ENCODE measurements around the gene CD7.

The CD7 gene

DNA sequence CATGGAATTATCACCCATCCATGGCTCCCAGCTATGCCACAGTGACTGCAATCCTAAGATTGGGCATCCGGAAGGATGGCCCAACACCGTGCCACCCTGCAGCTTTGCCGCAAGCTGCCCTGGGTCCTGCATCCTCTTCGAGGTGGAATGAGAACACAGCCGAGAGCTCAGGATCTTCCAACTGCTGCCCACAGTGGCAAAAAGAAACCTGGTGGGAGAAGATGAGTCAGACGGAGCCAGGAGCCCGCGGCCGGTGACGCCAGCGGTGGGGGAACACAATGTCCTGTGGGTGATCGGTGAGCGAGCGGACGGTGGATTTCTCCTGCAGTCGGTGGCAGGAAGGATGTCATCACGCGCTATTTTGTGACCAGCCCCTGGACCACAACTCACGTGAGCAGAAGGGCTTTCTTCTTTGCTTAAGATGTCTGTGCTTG, 20.1 kb downstream of the CD7 start:
- Histone ChIP-seq H3K27ac (ENCODE audit: low read length) (no peak overlapping the region), H3K9ac (ENCODE audit: low read length) (no peak overlapping the region), H3K4me3 (ENCODE audit: low read length) (no peak overlapping the region)

DNA sequence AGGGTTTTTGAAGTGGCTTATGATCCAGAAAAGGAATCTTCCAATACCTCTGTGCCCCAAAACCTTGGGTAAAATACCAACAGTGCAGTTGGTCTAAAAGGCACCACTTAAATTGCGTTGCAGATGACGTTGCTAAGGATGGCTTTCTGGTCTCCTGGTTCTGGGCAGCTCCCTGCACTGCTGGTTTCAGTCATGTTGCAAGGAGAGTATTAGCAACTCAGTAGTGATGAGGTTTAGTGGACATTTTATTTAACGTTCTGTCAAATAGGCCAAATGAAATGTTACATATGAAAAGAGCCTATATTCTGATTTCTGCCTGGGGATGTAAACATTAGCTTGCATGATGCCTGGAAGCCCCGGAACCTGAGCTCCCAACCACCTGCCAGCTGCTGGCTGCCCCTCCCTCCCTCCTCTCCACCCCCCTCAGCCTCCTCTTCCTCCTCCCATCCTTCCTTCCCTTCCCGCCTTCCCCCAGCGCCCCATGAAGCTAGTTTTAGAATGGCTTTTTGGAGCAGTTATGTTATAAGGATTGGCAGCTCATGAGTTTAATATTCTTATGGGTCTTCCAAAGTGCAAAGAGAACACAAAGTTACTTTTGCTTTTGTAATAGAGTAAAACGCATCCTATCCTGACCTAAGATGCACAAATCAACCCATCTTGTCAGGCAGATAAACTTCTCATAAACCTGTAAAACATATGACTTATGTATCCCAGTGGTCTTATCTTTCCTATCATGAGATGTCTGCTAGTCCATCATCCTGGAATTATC, 20.7 kb downstream of the CD7 start:
- no peak overlapping the region for H3K4me3 ChIP-seq (ENCODE audit: low read length)

More for the DNA sequence above, 20.1 kb downstream of the CD7 start:
- Histone ChIP-seq H3K27me3 (ENCODE audit: control insufficient read depth, insufficient read depth, low read length) (peaks cover 31% of the 10 kb centered on the region), H3K36me3 (ENCODE audit: control insufficient read depth, low read depth, low read length) (no peaks in the 10 kb centered on the region), H3K9me3 (ENCODE audit: control insufficient read depth, low read depth, low read length) (no peaks in the 10 kb centered on the region), H3K4me1 (ENCODE audit: control insufficient read depth, low read depth, low read length) (peaks cover 4% of the 10 kb centered on the region)

DNA sequence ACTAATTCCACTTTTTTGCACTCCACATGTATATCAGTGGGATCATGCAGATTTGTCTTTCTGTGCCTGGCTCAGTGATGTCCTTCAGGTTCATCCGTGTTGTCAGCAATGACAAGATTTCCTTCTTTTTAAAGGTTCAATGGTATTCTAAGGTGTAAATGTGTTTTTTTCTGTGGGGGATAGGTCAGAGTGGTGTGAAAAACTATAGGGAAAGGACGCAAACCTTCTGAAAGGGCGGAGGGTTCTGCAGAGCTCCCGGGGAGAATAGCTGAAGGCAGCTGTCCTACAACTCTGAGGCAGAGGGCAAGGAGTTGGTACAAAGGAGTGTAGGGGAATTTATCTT, 22.0 kb downstream of the CD7 start:
- Histone ChIP-seq H3K4me1 (ENCODE audit: control insufficient read depth, low read depth, low read length) (peaks cover 4% of the 10 kb centered on the region), H3K27ac (ENCODE audit: low read length) (no peak overlapping the region)

More for the DNA sequence above, 20.7 kb downstream of the CD7 start:
- Histone ChIP-seq H3K27ac (ENCODE audit: low read length) (no peak overlapping the region), H3K27me3 (ENCODE audit: control insufficient read depth, insufficient read depth, low read length) (peaks cover 31% of the 10 kb centered on the region), H3K9ac (ENCODE audit: low read length) (no peak overlapping the region), H3K4me1 (ENCODE audit: control insufficient read depth, low read depth, low read length) (peaks cover 4% of the 10 kb centered on the region), H3K36me3 (ENCODE audit: control insufficient read depth, low read depth, low read length) (no peaks in the 10 kb centered on the region), H3K9me3 (ENCODE audit: control insufficient read depth, low read depth, low read length) (no peaks in the 10 kb centered on the region)

DNA sequence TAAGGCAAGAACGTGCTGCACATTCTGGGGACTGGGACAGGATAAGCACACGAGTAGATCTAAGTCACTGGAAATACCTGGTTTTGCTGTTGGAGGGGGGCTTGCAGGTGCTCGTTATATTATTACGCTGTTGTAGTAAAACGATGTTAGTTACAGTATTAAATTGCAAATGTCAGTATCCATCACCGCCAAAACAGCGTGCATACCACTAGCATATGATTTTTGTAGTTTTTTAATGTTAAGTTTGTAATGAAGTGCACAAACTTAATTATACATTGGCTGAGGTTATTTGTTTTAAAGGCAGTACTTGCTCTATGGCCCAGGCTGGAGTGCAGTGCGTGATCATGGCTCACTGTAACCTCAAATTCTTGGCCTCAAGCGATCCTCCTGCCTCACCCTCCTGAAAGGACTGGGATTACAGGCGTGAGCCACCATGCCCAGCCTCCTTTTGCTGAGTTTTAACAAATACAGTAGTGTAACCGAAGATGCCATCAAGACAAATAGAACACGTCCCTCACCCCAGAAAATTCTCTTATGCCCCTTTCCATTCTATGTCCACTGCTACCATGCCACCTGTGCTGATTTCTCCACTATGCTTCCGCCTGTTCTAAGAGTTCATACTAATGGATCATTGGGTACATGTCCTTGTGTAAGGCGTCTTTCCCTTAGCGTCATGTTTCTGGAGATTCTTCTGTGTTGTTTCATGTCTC, 23.2 kb downstream of the CD7 start:
- Histone ChIP-seq H3K27me3 (ENCODE audit: control insufficient read depth, insufficient read depth, low read length) (peaks cover 31% of the 10 kb centered on the region), H3K27ac (ENCODE audit: low read length) (no peak overlapping the region), H3K9me3 (ENCODE audit: control insufficient read depth, low read depth, low read length) (no peaks in the 10 kb centered on the region), H3K4me1 (ENCODE audit: control insufficient read depth, low read depth, low read length) (peaks cover 4% of the 10 kb centered on the region), H3K4me3 (ENCODE audit: low read length) (peak overlapping the region; percentile 67), H3K9ac (ENCODE audit: low read length) (peak overlapping the region; percentile 38), H3K36me3 (ENCODE audit: control insufficient read depth, low read depth, low read length) (no peaks in the 10 kb centered on the region)

More for the DNA sequence above, 22.0 kb downstream of the CD7 start:
- Histone ChIP-seq H3K4me3 (ENCODE audit: low read length) (no peak overlapping the region), H3K36me3 (ENCODE audit: control insufficient read depth, low read depth, low read length) (no peaks in the 10 kb centered on the region), H3K9ac (ENCODE audit: low read length) (no peak overlapping the region), H3K27me3 (ENCODE audit: control insufficient read depth, insufficient read depth, low read length) (peaks cover 31% of the 10 kb centered on the region), H3K9me3 (ENCODE audit: control insufficient read depth, low read depth, low read length) (no peaks in the 10 kb centered on the region)

DNA sequence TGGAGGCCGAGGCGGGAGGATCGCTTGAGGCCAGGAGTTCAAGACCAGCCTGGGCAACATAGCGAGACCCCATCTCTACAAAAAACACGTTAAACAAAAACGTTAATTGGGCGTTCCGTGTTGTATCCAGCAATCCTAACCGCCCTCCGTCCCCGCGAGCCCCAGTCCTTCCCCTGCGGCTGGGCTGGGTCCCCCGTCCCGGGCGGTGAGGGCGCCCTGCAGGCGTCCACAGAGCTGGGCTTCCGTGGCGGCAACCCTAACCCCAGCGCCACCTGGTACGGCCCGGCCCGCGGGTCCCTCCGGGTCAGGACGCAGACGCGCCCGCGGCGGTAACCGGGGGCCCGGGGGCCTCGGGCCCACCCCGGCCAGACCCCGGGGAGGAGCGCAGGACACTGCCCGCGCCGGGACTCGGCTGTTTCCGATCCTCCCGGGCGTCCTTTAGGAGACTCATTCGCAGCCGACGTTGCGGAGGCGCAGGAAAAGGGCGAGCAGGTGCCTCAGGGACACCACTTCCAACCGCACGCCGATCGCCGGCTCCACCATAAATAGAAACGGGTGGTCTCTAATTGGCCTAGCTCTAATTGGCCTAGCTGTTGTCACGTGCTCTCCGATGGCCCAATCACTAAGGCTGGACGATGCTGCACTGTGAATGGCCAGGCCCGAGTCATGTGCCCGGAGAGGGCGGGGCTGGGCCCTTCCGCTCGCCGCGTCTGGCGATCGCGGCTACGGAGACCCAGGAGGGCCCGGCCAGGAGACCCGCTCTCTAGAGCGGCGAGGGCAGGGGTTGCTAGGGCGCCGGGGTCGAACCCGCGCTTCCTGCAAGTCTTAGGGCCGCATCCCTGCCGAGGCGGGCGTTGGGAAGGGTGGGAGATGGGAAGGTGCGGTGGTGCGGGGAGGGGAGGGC, 24.9 kb downstream of the CD7 start:
- peaks cover 4% of the 10 kb centered on the region for H3K4me1 ChIP-seq (ENCODE audit: control insufficient read depth, low read depth, low read length)
- H3K27ac ChIP-seq (ENCODE audit: low read length): no peak overlapping the region
- no peaks in the 10 kb centered on the region for H3K9me3 ChIP-seq (ENCODE audit: control insufficient read depth, low read depth, low read length)
- peaks cover 27% of the 10 kb centered on the region for H3K27me3 ChIP-seq (ENCODE audit: control insufficient read depth, insufficient read depth, low read length)
- peak overlapping the region; percentile 63 for H3K9ac ChIP-seq (ENCODE audit: low read length)
- peak overlapping the region; percentile 75 for H3K4me3 ChIP-seq (ENCODE audit: low read length)
- H3K36me3 ChIP-seq (ENCODE audit: control insufficient read depth, low read depth, low read length): no peaks in the 10 kb centered on the region

DNA sequence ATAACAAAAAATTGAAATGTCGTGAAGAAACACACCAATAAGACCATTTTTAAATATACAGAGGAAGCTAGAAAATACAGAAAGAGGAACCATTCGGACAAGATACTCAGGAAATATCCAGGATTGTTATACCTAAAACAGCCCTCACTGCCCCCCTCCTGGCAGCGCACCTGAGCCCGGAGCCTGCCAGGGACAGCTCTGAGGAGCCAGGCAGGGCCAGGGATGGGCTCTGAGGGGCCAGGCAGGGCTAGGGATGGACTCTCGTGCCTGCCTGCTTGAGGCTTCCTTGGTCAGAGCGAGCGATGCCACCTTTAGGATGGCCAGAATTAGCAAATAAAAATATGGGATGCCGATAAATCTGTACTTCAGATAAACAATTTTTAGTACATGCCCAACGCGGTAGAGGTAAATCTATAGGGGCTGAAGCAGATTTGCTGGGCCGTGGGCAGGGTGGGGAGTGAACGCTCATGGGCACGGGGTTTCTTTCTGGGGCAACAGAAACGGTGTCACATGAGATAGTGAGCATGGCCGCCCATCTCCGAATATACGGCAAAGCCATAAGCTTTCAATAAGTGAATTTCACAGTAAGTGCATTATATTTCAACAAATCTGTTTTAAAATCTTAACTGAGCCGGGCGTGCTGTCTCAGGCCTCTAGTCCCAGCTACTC, 25.7 kb downstream of the CD7 start:
- Histone ChIP-seq H3K27ac (ENCODE audit: low read length) (no peak overlapping the region), H3K27me3 (ENCODE audit: control insufficient read depth, insufficient read depth, low read length) (peaks cover 19% of the 10 kb centered on the region), H3K9ac (ENCODE audit: low read length) (peak overlapping the region; percentile 63), H3K4me1 (ENCODE audit: control insufficient read depth, low read depth, low read length) (no peaks in the 10 kb centered on the region), H3K9me3 (ENCODE audit: control insufficient read depth, low read depth, low read length) (no peaks in the 10 kb centered on the region), H3K4me3 (ENCODE audit: low read length) (peak overlapping the region; percentile 75), H3K36me3 (ENCODE audit: control insufficient read depth, low read depth, low read length) (no peaks in the 10 kb centered on the region)

DNA sequence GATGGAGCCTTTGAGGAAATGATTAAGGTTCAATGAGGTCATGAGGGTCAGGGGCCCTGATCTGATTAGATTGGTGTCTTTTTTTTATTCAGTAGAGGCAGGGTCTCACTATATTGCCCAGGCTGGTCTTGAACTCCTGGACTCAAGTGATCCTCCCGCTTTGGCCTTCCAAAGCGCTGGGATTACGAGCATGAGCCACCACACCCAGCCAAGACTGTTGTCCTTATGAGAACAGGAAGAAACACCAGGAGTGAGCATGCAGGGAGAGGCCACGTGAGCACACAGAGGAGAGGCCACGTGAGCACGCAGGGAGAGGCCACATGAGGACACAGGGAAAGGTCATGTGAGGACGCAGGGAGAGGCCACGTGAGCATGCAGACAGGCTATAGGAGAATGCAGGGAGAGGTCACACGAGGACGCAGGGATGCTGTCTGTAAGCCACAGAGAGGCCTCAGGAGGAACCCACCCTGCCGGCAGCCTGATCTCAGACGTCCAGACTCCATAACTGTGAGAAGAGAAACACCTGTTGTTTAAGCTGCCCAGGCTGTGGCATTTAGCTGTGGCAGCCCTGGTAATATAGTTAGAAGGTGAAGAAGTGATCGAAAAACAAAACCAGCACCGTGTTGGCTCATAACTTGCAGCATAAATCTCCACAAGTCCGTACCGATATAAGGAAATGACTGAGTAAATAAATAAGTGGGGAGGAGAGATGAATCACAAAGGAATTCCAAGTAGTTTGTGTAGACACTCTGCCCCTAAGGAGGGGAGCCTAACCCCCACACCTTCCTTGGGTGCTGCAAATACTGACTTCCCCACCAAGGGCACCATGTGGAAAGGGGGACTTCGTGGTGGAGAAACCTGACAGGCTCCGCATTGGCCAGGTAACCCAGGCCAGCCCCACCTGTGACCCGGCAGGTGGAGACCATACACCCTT, 29.3 kb downstream of the CD7 start:
- Histone ChIP-seq H3K27me3 (ENCODE audit: control insufficient read depth, insufficient read depth, low read length) (no peaks in the 10 kb centered on the region), H3K36me3 (ENCODE audit: control insufficient read depth, low read depth, low read length) (no peaks in the 10 kb centered on the region), H3K4me1 (ENCODE audit: control insufficient read depth, low read depth, low read length) (no peaks in the 10 kb centered on the region), H3K27ac (ENCODE audit: low read length) (no peak overlapping the region), H3K9me3 (ENCODE audit: control insufficient read depth, low read depth, low read length) (no peaks in the 10 kb centered on the region), H3K9ac (ENCODE audit: low read length) (no peak overlapping the region), H3K4me3 (ENCODE audit: low read length) (no peak overlapping the region)

DNA sequence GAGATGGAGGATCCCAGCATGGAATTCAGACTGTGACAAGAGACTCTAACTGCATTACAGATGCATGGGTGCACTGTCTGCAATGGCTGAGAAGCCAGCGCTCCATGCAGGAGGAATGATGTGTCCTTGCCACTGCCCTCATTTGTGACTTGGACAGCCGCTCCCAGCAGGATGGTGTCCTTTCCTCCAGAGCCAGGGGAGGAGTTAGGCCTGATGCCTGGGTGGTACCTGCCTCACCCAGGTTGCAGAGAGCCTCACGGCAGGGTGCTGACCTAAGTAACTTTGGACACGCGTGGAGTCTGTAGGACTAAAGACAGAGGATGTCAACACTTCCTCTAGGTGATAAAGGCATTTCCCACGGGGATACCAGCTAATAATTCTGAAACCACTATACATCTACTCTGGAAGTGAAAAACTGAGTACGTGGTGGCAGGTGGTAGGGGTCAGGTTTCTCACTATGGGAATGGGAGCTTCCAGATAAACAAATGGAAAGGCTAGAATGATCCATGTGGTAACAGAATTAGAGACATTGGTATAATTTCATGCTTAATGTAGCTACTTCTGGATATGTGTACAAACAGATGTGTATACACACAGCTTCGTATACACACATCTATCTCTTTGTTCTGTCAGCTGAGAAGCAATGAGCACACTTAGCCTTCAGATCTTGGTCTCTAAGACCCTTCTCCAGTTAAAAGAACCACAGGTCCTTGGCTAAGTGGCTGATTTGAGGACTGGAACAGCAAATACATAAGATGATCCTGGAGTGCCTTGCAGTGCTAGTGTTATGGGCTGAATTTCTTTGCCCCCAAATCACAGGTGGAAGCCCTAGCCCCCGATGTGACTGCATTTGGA, 30.2 kb downstream of the CD7 start:
- Histone ChIP-seq H3K9ac (ENCODE audit: low read length) (no peak overlapping the region), H3K36me3 (ENCODE audit: control insufficient read depth, low read depth, low read length) (no peaks in the 10 kb centered on the region), H3K4me1 (ENCODE audit: control insufficient read depth, low read depth, low read length) (no peaks in the 10 kb centered on the region), H3K9me3 (ENCODE audit: control insufficient read depth, low read depth, low read length) (no peaks in the 10 kb centered on the region), H3K27me3 (ENCODE audit: control insufficient read depth, insufficient read depth, low read length) (no peaks in the 10 kb centered on the region), H3K4me3 (ENCODE audit: low read length) (no peak overlapping the region), H3K27ac (ENCODE audit: low read length) (no peak overlapping the region)

DNA sequence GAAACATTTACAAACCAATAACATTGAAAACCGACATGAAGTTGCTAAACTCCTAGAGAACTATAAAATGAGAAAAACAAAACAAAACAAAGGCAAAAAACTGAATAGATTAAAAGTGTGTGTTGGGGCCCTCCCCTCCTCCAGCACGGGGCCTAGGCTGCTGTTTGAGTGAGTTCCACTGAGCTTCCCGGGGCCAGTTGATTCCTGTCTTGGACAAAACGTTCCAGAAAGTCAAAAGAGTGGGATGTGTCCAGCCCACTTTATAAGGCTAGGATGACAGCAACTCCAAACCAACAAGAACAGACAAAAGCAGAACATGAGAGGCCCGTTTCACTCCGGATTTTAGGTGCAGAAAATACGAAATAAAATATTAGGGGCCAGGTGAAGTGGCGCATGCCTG, 32.3 kb downstream of the CD7 start:
- Histone ChIP-seq H3K27ac (ENCODE audit: low read length) (no peak overlapping the region), H3K4me3 (ENCODE audit: low read length) (no peak overlapping the region), H3K4me1 (ENCODE audit: control insufficient read depth, low read depth, low read length) (no peaks in the 10 kb centered on the region), H3K36me3 (ENCODE audit: control insufficient read depth, low read depth, low read length) (no peaks in the 10 kb centered on the region), H3K9me3 (ENCODE audit: control insufficient read depth, low read depth, low read length) (no peaks in the 10 kb centered on the region), H3K27me3 (ENCODE audit: control insufficient read depth, insufficient read depth, low read length) (no peaks in the 10 kb centered on the region), H3K9ac (ENCODE audit: low read length) (no peak overlapping the region)

Measured in iPS-18a (cell line).